DND-41 (cell line): Measurements from ENCODE around the gene SIAH1.
"Not testable (repeated sequence)": the region's sequence is repeated elsewhere in the genome, so short reads cannot be mapped to it uniquely, and the experiment has no call there.

Experiments used
- ATAC-seq: fragments of 200-7000 bp; cut with Tn5 transposase; 3 replicates; pipeline ENCODE4 v1.9.1; 2021; ENCODE audit warnings: low read depth; ENCODE audit not compliant: insufficient read depth
- DNase-seq: peaks from one replicate; pipeline ENCODE4 v3.0.0-alpha.2; 2020
- H2AFZ ChIP-seq: 2 replicates; pipeline ENCODE4 v1.6.0; 2012; ENCODE audit warnings: low read depth, low read length
- H3K27ac ChIP-seq: 2 replicates; pipeline ENCODE4 v1.5.1; 2012; ENCODE audit warnings: low read length, inconsistent platforms
- H3K27me3 ChIP-seq: fragments of 200-600 bp; sonication (generic); 2 replicates; pipeline ENCODE4 v1.6.0; 2012; ENCODE audit warnings: low read length, mild to moderate bottlenecking, inconsistent platforms; ENCODE audit not compliant: insufficient read depth, poor library complexity
- H3K36me3 ChIP-seq: 2 replicates; pipeline ENCODE4 v1.5.1; 2012; ENCODE audit warnings: low read length, inconsistent platforms; ENCODE audit not compliant: insufficient read depth
- H3K4me1 ChIP-seq: 2 replicates; pipeline ENCODE4 v1.5.1; 2012; ENCODE audit warnings: mild to moderate bottlenecking, low read length; ENCODE audit not compliant: insufficient read depth
- H3K4me2 ChIP-seq: 2 replicates; pipeline ENCODE4 v1.6.0; 2012; ENCODE audit warnings: mild to moderate bottlenecking, moderate library complexity, low read length, inconsistent platforms; ENCODE audit not compliant: insufficient read depth
- H3K4me3 ChIP-seq, 2 experiments: fragments of 200-600 bp in 1 of 2; shearing (Covaris generic) in 1 of 2; 2 replicates each; pipeline ENCODE4 v1.5.1; 2012 to 2016; ENCODE audit warnings: inconsistent platforms in 2 of 2, low read length in 2 of 2, mild to moderate bottlenecking in 2 of 2, low read depth in 1 of 2, moderate library complexity in 1 of 2
- H3K79me2 ChIP-seq: 2 replicates; pipeline ENCODE4 v1.6.0; 2012; ENCODE audit warnings: low read length, inconsistent platforms; ENCODE audit not compliant: insufficient read depth
- H3K9ac ChIP-seq: 2 replicates; pipeline ENCODE4 v1.6.0; 2012; ENCODE audit warnings: low read depth, mild to moderate bottlenecking, inconsistent platforms, low read length, moderate library complexity
- H3K9me3 ChIP-seq: 2 replicates; pipeline ENCODE4 v1.5.1; 2012; ENCODE audit warnings: low read length, moderate library complexity, mild to moderate bottlenecking, inconsistent platforms; ENCODE audit not compliant: insufficient read depth, severe bottlenecking
- H4K20me1 ChIP-seq: 2 replicates; pipeline ENCODE4 v1.6.0; 2012; ENCODE audit warnings: low read length; ENCODE audit not compliant: insufficient read depth
- CTCF ChIP-seq: IDR thresholded peaks from 2 replicates; pipeline ENCODE4 v1.5.1; 2012; ENCODE audit warnings: borderline replicate concordance, low read length, moderate library complexity, mild to moderate bottlenecking; ENCODE audit not compliant: poor library complexity, severe bottlenecking; ENCODE audit errors: extremely low read depth
- EZH2 ChIP-seq: IDR thresholded peaks from 3 replicates; pipeline ENCODE4 v1.6.1; 2012; ENCODE audit warnings: borderline replicate concordance, low read depth, mild to moderate bottlenecking, moderate library complexity, low read length, inconsistent platforms; ENCODE audit not compliant: severe bottlenecking

The SIAH1 gene

DNA sequence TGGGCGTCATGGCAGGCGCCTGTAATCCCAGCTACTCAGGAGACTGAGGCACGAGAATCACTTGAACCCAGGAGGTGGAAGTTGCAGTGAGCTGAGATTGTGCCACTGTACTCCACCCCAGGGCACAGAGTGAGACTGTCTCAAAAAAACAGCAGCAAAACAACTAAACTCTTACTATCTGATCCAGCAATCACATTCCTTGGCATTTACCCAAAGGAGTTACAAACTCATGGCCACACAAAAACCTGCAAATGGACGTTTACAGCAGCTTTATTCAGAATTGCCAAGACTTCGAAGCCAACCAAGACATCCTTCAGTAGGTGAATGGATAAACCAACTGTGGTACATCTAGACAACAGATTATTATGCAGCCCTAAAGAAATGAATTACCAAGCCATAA is 4.0 kb downstream of the SIAH1 start:
- no peak for TF ChIP-seq CTCF
- no peak for TF ChIP-seq EZH2
- Histone ChIP-seq H3K27me3 (no peaks in the 10 kb centered on the region), H3K9ac (no peak overlapping the region), H2AFZ (no peak overlapping the region), H3K79me2 (peaks cover 90% of the 10 kb centered on the region), H3K4me2 (peak overlapping the region; percentile 74; the same call in 1 of the 2 replicates), H3K4me1 (peaks cover 55% of the 10 kb centered on the region), H3K36me3 (no peaks in the 10 kb centered on the region), H3K4me3 (no peak overlapping the region), H3K27ac (no peak overlapping the region), H4K20me1 (peaks cover 77% of the 10 kb centered on the region), H3K9me3 (no peaks in the 10 kb centered on the region)
- DNase-seq (no peak), ATAC-seq (no peak)

DNA sequence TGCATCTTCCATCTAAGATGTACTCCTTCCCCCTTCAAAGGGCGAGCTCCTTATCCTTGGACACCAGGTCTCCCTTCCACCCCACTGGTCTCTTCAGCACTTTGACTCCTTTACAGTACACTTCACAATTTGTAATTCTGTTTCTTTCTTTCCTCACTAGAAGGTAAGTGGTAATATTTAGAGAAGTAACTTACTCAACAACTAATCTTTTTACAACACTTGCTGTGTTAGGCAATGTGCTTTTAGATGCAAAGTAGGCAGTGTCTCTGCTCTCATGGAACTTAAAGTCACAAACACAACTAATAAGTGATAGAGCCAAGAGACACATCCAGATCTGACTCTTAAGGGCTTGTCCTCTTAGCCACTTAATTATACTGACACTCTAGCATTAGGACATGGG is 6.4 kb downstream of the SIAH1 start:
- H3K79me2 ChIP-seq, result peaks cover 100% of the 10 kb centered on the region
- no peak for TF ChIP-seq EZH2
- no peak for TF ChIP-seq CTCF
- no peaks in the 10 kb centered on the region for H3K27me3 ChIP-seq
- ATAC-seq (no peak), DNase-seq (no peak)
- peak overlapping the region; percentile 45; the same call in 1 of the 2 replicates for H3K4me2 ChIP-seq
- no peak overlapping the region for H3K9ac ChIP-seq
- H3K4me3 ChIP-seq, result no peak overlapping the region
- H2AFZ ChIP-seq, result no peak overlapping the region
- H3K9me3 ChIP-seq, result no peaks in the 10 kb centered on the region
- no peaks in the 10 kb centered on the region for H3K36me3 ChIP-seq
- H3K27ac ChIP-seq, result no peak overlapping the region
- H3K4me1 ChIP-seq, result peaks cover 48% of the 10 kb centered on the region
- H4K20me1 ChIP-seq, result peaks cover 92% of the 10 kb centered on the region

DNA sequence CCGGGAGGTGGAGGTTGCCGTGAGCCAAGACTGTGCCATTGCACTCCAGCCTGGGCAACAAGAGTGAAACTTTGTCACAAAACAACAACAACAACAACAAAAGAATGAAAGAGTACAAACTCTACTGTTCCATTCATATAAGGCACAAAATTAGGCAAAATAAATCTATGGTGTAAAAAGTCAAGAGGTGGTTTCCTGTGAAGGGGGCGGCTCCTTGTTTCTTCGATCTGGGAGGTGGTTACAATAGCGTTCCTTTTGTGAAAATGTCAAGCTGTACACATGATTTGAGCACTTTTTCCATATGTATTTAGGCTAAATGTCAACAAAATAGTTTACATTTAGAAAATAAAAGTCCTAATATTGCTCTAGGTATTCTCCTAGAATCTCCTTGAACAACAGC is 6.9 kb downstream of the SIAH1 start:
- ATAC-seq, result no peak

GRCh38 chr16:48377301-48377700 is 7.9 kb downstream of the SIAH1 start:
- H3K9ac ChIP-seq, H3K36me3 ChIP-seq, H3K27me3 ChIP-seq, DNase-seq, H3K27ac ChIP-seq, H3K4me2 ChIP-seq, H3K4me3 ChIP-seq, H2AFZ ChIP-seq, ATAC-seq, H3K9me3 ChIP-seq: not testable (repeated sequence)
- H3K4me1 ChIP-seq, result peaks cover 34% of the 10 kb centered on the region
- peaks cover 100% of the 10 kb centered on the region for H3K79me2 ChIP-seq
- peaks cover 93% of the 10 kb centered on the region for H4K20me1 ChIP-seq

More for the DNA sequence above, 6.9 kb downstream of the SIAH1 start:
- Histone ChIP-seq H3K4me3 (no peak overlapping the region), H3K4me2 (no peak overlapping the region), H3K9me3 (no peaks in the 10 kb centered on the region), H3K27ac (no peak overlapping the region), H4K20me1 (peaks cover 92% of the 10 kb centered on the region), H2AFZ (no peak overlapping the region), H3K79me2 (peaks cover 100% of the 10 kb centered on the region), H3K27me3 (no peaks in the 10 kb centered on the region), H3K36me3 (no peaks in the 10 kb centered on the region), H3K9ac (no peak overlapping the region), H3K4me1 (peaks cover 43% of the 10 kb centered on the region)
- TF ChIP-seq EZH2 (no peak), CTCF (no peak)
- no peak for DNase-seq
